SU-DHL-6 (cell line): ENCODE results near the gene GPR162.

ENCODE experiments used
- CTCF ChIP-seq: fragments of 200-600 bp; sonication (generic); IDR thresholded peaks from one replicate; pipeline ENCODE4 v1.5.1; 2017; ENCODE audit warnings: antibody characterized with exemption, mild to moderate bottlenecking, low read length, moderate library complexity; ENCODE audit not compliant: insufficient read depth, poor library complexity, severe bottlenecking
- EZH2phosphoT487 ChIP-seq: fragments of 200-600 bp; sonication (generic), shearing (Covaris generic); conservative IDR thresholded peaks from 2 replicates; pipeline ENCODE4 v1.6.1; 2018; ENCODE audit warnings: mild to moderate bottlenecking, antibody characterized with exemption, low read length, moderate library complexity, mixed read lengths

GRCh38 chr12:6813363-6813762 is 8.3 kb upstream of the GPR162 start:
- TF ChIP-seq CTCF (no peak), EZH2phosphoT487 (no peak)
